Stomach smooth muscle (tissue), 2 donors: Measurements from ENCODE around the gene ZNF627.
"Not testable (repeated sequence)": the region's sequence is repeated elsewhere in the genome, so short reads cannot be mapped to it uniquely, and the experiment has no call there.

Experiments
- H3K27ac ChIP-seq: one replicate; pipeline ENCODE4 v1.7.0; 2013; ENCODE audit warnings: mild to moderate bottlenecking, low read length, inconsistent platforms
- H3K27me3 ChIP-seq, 2 donors: one replicate each; pipeline ENCODE4 v1.7.0; 2013; ENCODE audit warnings: low read length in 2 of 2; ENCODE audit not compliant: insufficient read depth in 2 of 2, control insufficient read depth in 1 of 2
- H3K36me3 ChIP-seq, 2 donors: one replicate each; pipeline ENCODE4 v1.7.0; 2013; ENCODE audit warnings: low read length in 2 of 2; ENCODE audit not compliant: control insufficient read depth in 2 of 2, insufficient read depth in 2 of 2
- H3K4me1 ChIP-seq: one replicate; pipeline ENCODE4 v1.7.0; 2013; ENCODE audit warnings: low read length; ENCODE audit not compliant: control insufficient read depth, insufficient read depth
- H3K4me3 ChIP-seq, 2 donors: one replicate each; pipeline ENCODE4 v1.7.0; 2013; ENCODE audit warnings: low read length in 2 of 2
- H3K9ac ChIP-seq, 2 donors: one replicate each; pipeline ENCODE4 v1.7.0; 2013; ENCODE audit warnings: low read length in 2 of 2, mild to moderate bottlenecking in 1 of 2
- H3K9me3 ChIP-seq, 2 donors: one replicate each; pipeline ENCODE4 v1.7.0; 2013; ENCODE audit warnings: low read length in 2 of 2; ENCODE audit not compliant: control insufficient read depth in 2 of 2
- donor health status: healthy.
- donor health status: Pancreatic carcinoma.

Gene ZNF627

DNA sequence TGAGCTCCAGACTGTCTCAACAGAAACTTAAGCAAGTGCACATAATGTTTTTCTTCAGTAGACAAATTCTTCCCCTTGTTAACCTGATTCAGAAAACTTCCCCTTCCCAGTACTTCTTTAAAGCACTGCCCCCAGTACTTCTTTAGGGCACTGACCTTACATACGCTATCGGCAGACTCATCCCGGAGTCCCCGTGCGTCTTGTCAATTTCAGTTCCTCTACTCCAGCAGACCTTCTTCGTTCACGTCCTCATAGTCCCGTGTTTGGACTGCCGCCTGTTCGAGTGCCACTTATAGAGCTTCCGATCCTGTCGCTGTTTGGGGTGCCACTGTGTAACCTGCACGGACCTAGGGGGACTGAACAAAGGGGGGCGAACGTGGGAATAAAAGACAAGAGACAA, 29.0 kb downstream of the ZNF627 start:
- Histone ChIP-seq H3K9me3 (no peaks in the 10 kb centered on the region), H3K4me3 (no peak overlapping the region), H3K36me3 (peaks cover 0 to 2% of the 10 kb centered on the region in 2 donors), H3K4me1 (peaks cover 3% of the 10 kb centered on the region), H3K9ac (no peak overlapping the region), H3K27me3 (no peaks in the 10 kb centered on the region), H3K27ac (no peak overlapping the region)

DNA sequence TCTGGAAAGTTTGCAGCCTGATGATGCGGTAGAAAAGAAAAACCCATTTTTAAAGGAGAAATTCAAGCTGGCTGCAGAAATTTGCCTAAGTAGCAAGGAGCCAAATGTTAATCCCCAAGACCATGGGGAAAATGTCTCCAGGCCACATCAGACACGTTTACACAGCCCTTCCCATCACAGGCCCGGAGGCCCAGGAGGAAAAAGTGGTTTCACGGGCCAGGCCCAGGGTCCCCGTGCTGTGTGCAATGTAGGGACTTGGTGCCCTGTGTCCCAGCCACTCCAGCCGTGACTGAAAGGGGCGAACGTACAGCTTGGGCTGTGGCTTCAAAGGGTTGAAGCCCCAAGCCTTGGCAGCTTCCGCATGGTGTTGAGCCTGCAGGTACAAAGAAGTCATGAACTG, 35.9 kb downstream of the ZNF627 start:
- no peaks in the 10 kb centered on the region for H3K27me3 ChIP-seq
- no peaks in the 10 kb centered on the region for H3K36me3 ChIP-seq
- H3K9me3 ChIP-seq = no peaks in the 10 kb centered on the region
- no peak overlapping the region for H3K4me3 ChIP-seq
- no peaks in the 10 kb centered on the region for H3K4me1 ChIP-seq
- no peak overlapping the region for H3K27ac ChIP-seq
- H3K9ac ChIP-seq = no peak overlapping the region

- H3K36me3 ChIP-seq, H3K4me1 ChIP-seq, H3K4me3 ChIP-seq, H3K27me3 ChIP-seq, H3K9me3 ChIP-seq, H3K9ac ChIP-seq, H3K27ac ChIP-seq: not testable (repeated sequence)
Measured at GRCh38 chr19:11634018-11634662, 36.9 kb downstream of the ZNF627 start.

GRCh38 chr19:11639245-11639601, 41.9 kb downstream of the ZNF627 start:
- peaks cover 9% of the 10 kb centered on the region for H3K4me1 ChIP-seq
- no peak overlapping the region for H3K27ac ChIP-seq
- no peaks in the 10 kb centered on the region for H3K36me3 ChIP-seq
- H3K27me3 ChIP-seq = no peaks in the 10 kb centered on the region
- no peak overlapping the region for H3K9ac ChIP-seq
- H3K9me3 ChIP-seq = no peaks in the 10 kb centered on the region
- peak overlapping the region in 1 of 2 donors; percentile 35 for H3K4me3 ChIP-seq

DNA sequence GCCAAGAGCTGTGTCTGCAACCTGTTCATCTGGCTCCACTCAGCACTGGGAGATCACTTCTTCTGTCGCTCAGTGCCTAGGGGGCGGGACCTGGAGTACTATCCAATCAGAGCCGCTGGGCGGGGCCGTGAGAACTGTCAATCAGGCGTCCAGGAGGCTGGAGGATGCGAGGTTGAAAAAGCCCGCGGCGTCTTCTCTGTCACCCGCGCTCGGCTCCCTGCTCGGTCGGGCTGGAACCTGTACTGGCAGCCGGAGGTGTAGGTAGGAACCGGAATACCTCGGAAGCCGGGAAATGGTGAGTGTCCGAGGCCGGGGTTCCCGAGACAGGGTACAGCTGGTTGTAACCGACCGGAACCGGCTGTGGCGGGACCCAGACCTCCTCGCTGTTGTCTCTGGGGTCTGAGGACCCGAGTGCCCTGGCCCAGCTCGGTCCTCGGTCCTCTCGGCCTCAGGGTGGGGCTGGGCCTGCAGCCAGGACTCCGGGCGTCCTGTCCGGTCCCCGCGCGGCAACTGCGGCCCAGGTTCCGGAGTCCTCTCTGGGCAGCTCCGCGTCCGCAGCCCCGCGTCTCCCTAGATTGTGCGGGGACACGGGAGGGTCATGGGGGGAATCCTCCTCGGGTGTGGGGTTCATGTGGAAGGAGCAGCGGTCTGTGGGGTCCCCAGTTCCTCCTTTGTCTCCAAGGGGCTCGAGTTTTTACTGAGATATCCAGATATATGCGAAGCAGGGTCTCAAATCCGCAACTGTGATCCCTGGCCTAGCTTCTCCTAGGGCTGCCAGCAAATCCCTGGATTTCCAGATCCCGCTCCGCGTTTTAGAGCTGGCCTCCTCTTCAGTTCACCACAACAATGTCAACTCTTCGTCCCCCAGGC, 42.6 kb downstream of the ZNF627 start:
- Histone ChIP-seq H3K27ac (no peak overlapping the region), H3K4me1 (peaks cover 9% of the 10 kb centered on the region), H3K4me3 (peak overlapping the region; percentile 83), H3K36me3 (no peaks in the 10 kb centered on the region), H3K27me3 (no peaks in the 10 kb centered on the region), H3K9me3 (no peaks in the 10 kb centered on the region), H3K9ac (peak overlapping the region; percentile 58 to 70)

DNA sequence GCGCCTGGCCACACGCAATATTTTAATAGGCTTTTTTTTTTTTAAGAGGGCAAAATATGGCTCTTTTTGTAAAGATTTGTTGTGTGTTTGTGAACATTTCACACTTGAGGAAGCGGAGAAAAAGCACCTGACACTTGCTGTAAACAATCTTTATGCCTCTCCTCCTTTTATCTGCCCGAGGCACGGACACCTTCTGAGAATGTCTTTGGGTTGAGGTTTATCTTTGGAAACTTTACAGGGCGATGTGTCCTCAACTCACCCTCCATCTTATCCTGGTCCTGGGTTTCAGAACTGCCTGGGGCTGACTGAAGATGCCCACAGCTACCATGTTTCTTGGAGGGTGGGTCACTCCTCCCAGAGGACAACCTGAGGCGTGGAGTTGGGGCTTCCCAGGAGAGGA, 44.0 kb downstream of the ZNF627 start:
- no peak overlapping the region for H3K4me3 ChIP-seq
- no peaks in the 10 kb centered on the region for H3K27me3 ChIP-seq
- no peaks in the 10 kb centered on the region for H3K9me3 ChIP-seq
- no peak overlapping the region for H3K27ac ChIP-seq
- H3K9ac ChIP-seq = no peak overlapping the region
- peaks cover 9% of the 10 kb centered on the region for H3K4me1 ChIP-seq
- no peaks in the 10 kb centered on the region for H3K36me3 ChIP-seq

DNA sequence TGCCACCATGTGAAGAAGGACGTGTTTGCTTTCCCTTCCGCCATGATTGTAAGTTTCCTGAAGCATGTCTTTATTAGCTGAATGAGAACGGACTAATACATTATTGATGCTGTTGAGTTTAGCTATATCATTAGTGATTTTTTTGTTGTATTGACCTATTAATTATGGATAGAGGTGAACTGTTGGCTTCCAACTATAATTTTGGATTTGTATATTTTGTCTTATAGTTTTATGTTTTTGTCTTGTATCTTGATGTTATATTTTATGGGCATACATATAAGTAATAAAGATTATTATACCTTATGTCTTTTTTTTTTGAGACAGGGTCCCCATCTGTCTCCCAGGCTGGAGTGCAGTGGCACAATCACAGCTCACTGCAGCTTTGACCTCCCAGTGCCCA, 45.6 kb downstream of the ZNF627 start:
- no peaks in the 10 kb centered on the region for H3K9me3 ChIP-seq

DNA sequence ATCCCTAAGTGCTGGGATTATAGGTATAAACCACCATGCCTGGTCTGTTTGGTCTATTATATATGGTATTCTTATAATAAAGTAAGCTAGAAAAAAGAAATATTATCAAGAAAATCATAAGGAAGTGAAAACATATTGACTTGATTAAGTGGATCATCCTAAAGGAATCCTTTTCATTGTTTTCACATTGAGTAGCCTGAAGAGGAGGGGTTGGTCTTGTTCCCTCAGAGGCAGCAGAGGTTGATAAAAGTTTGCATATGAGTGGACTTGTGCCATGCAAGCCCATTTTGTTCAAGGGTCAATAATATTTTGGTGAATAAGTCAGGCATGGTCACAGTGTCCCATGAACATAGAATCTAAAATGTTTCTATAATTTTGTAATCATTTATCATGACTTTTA, 52.7 kb downstream of the ZNF627 start:
- H3K9me3 ChIP-seq = peaks cover 8 to 16% of the 10 kb centered on the region in 2 donors
- H3K27ac ChIP-seq = no peak overlapping the region
- no peaks in the 10 kb centered on the region for H3K4me1 ChIP-seq
- peaks cover 0 to 2% of the 10 kb centered on the region in 2 donors for H3K36me3 ChIP-seq
- no peak overlapping the region for H3K4me3 ChIP-seq
- no peak overlapping the region for H3K9ac ChIP-seq
- H3K27me3 ChIP-seq = no peaks in the 10 kb centered on the region

More for the DNA sequence above, 45.6 kb downstream of the ZNF627 start:
- Histone ChIP-seq H3K4me3 (no peak overlapping the region), H3K27ac (no peak overlapping the region), H3K27me3 (no peaks in the 10 kb centered on the region), H3K4me1 (peaks cover 9% of the 10 kb centered on the region), H3K9ac (no peak overlapping the region), H3K36me3 (no peaks in the 10 kb centered on the region)

GRCh38 chr19:11651062-11651461, 53.8 kb downstream of the ZNF627 start:
- Histone ChIP-seq H3K9ac (no peak overlapping the region), H3K4me3 (no peak overlapping the region), H3K9me3 (peaks cover 8 to 16% of the 10 kb centered on the region in 2 donors), H3K4me1 (no peaks in the 10 kb centered on the region), H3K27ac (no peak overlapping the region), H3K27me3 (no peaks in the 10 kb centered on the region), H3K36me3 (peaks cover 0 to 2% of the 10 kb centered on the region in 2 donors)

DNA sequence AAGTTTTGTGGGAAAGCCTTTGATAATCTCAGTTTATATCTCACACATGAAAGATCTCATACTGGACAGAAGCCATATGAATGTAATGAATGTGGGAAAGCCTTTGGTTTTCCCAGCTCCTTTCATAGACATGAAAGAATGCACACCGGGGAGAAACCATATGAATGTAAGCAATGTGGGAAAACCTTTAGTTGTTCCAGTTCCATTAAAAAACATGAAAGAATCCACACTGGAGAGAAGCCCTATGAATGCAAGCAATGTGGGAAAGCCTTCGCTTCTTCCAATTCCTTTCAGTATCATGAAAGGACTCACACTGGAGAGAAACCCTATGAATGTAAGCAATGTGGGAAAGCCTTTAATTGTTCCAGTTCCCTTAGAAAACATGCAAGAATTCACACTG, 54.8 kb downstream of the ZNF627 start:
- H3K4me1 ChIP-seq = no peaks in the 10 kb centered on the region
- no peak overlapping the region for H3K9ac ChIP-seq
- peaks cover 0 to 2% of the 10 kb centered on the region in 2 donors for H3K36me3 ChIP-seq
- H3K4me3 ChIP-seq = no peak overlapping the region
- H3K27me3 ChIP-seq = no peaks in the 10 kb centered on the region
- peaks cover 8 to 16% of the 10 kb centered on the region in 2 donors for H3K9me3 ChIP-seq
- no peak overlapping the region for H3K27ac ChIP-seq

DNA sequence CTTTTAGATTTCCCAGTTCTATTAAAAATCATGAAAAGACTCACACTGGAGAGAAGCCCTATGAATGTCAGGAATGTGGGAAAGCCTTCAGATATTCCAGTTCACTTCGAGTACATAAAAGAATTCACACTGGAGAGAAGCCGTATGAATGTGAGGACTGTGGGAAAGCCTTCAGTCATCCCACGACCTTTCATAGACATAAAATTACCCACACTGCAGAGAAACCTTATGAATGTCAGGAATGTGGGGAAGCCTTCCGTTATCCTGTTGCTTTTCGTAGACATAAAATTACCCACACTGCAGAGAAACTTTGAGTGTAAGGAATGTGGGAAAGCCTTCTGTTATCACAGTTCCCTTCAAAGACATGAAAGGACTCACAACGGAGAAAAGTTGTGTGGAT, 55.2 kb downstream of the ZNF627 start:
- Histone ChIP-seq H3K9ac (no peak overlapping the region), H3K4me3 (no peak overlapping the region), H3K27ac (no peak overlapping the region)

More for the DNA sequence above, 55.2 kb downstream of the ZNF627 start:
- Histone ChIP-seq H3K4me1 (no peaks in the 10 kb centered on the region), H3K9me3 (peaks cover 8 to 16% of the 10 kb centered on the region in 2 donors), H3K27me3 (no peaks in the 10 kb centered on the region), H3K36me3 (peaks cover 0 to 2% of the 10 kb centered on the region in 2 donors)
